GM12892 (cell line): ENCODE measurements around the gene UVRAG.

Source experiments
- POLR2A ChIP-seq: IDR thresholded peaks from 2 replicates; pipeline ENCODE4 v1.6.1; 2011; ENCODE audit warnings: low read depth, low read length, control low read depth
- POLR2AphosphoS5 ChIP-seq: IDR thresholded peaks from 2 replicates; pipeline ENCODE4 v1.6.1; 2011; ENCODE audit warnings: low read depth, low read length, control low read depth
- TAF1 ChIP-seq: IDR thresholded peaks from 2 replicates; pipeline ENCODE4 v1.6.1; 2011; ENCODE audit warnings: low read depth, mild to moderate bottlenecking, control low read depth, low read length, borderline replicate concordance

DNA sequence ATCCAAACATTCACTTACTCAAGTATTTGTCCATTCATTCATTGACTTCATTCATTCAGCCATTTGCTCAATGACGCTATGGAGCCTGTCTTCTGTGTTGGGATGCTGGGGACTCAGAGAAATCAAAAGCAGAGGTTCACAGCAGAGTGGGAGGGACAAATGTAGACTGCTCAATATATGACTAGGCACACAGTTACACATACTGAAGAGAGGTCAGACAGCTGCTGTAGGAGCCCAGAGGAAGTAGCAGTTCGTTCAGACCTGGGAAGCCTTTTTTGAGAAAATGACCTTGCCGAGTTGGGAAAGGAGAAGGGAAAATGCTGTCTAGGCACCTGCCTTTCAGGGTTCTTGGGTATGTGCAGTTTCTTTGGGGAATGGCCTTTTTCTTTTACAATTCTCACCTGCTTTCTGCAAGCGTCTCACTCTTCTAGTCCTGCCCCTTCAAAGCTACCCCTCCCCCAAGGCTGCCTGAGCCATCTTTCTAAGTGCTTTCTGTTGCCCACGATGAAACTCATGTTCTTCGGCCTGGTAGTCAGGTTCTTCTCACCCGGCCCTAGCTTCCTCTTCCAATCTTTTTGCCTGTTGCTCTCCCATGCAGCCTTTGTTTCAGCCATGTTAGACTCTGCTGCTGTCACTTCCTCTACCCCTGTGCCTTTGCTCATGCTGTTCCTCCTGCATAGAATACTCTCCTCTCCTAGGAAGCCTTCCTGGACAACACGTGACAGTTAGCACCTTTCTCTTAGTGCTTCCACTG is 4.2 kb upstream of the UVRAG start:
- TF ChIP-seq POLR2A (peak; percentile 87), POLR2AphosphoS5 (peak; percentile 90), TAF1 (peak; percentile 84; the same call in 1 of the 2 replicates)
